Measurements from ENCODE around the gene KRTAP20-4.

- TF ChIP-seq TCF15 (CRISPR knock-in tag; IDR thresholded peaks at IDR 0.05) (no peak), CTCF (IDR thresholded peaks at IDR 0.05 in 2 of 3, conservative IDR thresholded peaks at IDR 0.05 in 1 of 3; ENCODE audit: insufficient read depth in 2 of 3, low read depth in 1 of 3, low read length in 3 of 3) (no peak), POLR2AphosphoS2 (IDR thresholded peaks at IDR 0.05; ENCODE audit: low read length) (no peak), ETS1 (conservative IDR thresholded peaks at IDR 0.05; ENCODE audit: control insufficient read depth, low read depth, low read length) (no peak), ZNF655 (CRISPR knock-in tag; IDR thresholded peaks at IDR 0.05) (no peak), NCOA6 (IDR thresholded peaks at IDR 0.05) (no peak), ELF1 (tag; IDR thresholded peaks at IDR 0.05) (no peak), POLR2A (conservative IDR thresholded peaks at IDR 0.05) (no peak), MAFF (IDR thresholded peaks at IDR 0.05; ENCODE audit: low read length) (no peak), JUN (IDR thresholded peaks at IDR 0.05; ENCODE audit: borderline replicate concordance, low read depth, low read length) (no peak), JUN (CRISPR knock-in tag; IDR thresholded peaks at IDR 0.05; ENCODE audit: borderline replicate concordance) (no peak), TCF7L2 (IDR thresholded peaks at IDR 0.05; ENCODE audit: low read depth, low read length) (no peak), ZFP36 (IDR thresholded peaks at IDR 0.05; ENCODE audit: low read depth, low read length, partially characterized antibody) (no peak)
These were observed 28.3 kb upstream of the KRTAP20-4 start, which contains the start of gene KRTAP6-3 for GRCh38 chr21:30592140-30592539.
